Epithelial cell of proximal tubule (primary cell): ENCODE results near the gene MVB12B. TPM values are rescaled to one million over a fixed set of nuclear protein-coding genes. Genes with fewer than 3 reads are reported as not detected.

Experiments
- DNase-seq: peaks from one replicate; pipeline ENCODE4 v3.0.0-alpha.2; 2011; ENCODE audit warnings: low read depth
- H3K4me3 ChIP-seq: 2 replicates; pipeline ENCODE4 v1.5.1; 2011; ENCODE audit warnings: low read depth, mild to moderate bottlenecking, low read length
- CTCF ChIP-seq: conservative IDR thresholded peaks from 2 replicates; pipeline ENCODE4 v1.5.1; 2012; ENCODE audit warnings: low read depth, mild to moderate bottlenecking, low read length
- total RNA-seq: library from RNA; depleted of rRNA; stranded (reverse); fragments of >200 nt; gene quantifications from 2 replicates; pipeline ENCODE4 v1.2.3, GENCODE V29; 2015

The MVB12B gene
- total RNA-seq, 1 donor from 2014 or later = 6.1 TPM

GRCh38 chr9:126524353-126525077 is 197.9 kb downstream of the MVB12B start:
- TF ChIP-seq CTCF = no peak
- no peak for DNase-seq

GRCh38 chr9:126526218-126527108 is 199.8 kb downstream of the MVB12B start:
- no peak for TF ChIP-seq CTCF
- no peak overlapping the region for H3K4me3 ChIP-seq
- no peak for DNase-seq

More at GRCh38 chr9:126524353-126525077, 197.9 kb downstream of the MVB12B start:
- H3K4me3 ChIP-seq = no peak overlapping the region

GRCh38 chr9:126527109-126527825 is 200.6 kb downstream of the MVB12B start:
- no peak overlapping the region for H3K4me3 ChIP-seq
- no peak for TF ChIP-seq CTCF
- DNase-seq = no peak

- TF ChIP-seq CTCF = no peak
- no peak for DNase-seq
- no peak overlapping the region for H3K4me3 ChIP-seq
These were observed 201.5 kb downstream of the MVB12B start for GRCh38 chr9:126528111-126528510.

GRCh38 chr9:126528915-126529314 is 202.3 kb downstream of the MVB12B start:
- TF ChIP-seq CTCF = no peak
- DNase-seq = no peak
- H3K4me3 ChIP-seq = no peak overlapping the region

- DNase-seq = no peak
- no peak for TF ChIP-seq CTCF
- H3K4me3 ChIP-seq = no peak overlapping the region
These were observed 204.5 kb downstream of the MVB12B start for GRCh38 chr9:126531035-126531571.
